ENCODE results near the gene MOB3B. TPM values are rescaled to one million over a fixed set of nuclear protein-coding genes. Genes with fewer than 3 reads are reported as not detected.

Gene MOB3B
- total and polyA plus RNA-seq, 2 donors (not counting 1 experiment from before 2014, with no cell fraction given) = under 0.01 to 0.15 TPM

- Histone ChIP-seq H3K9me3 (ENCODE audit: control insufficient read depth, insufficient read depth, low read depth, low read length) (no peaks in the 10 kb centered on the region), H3K4me2 (ENCODE audit: extremely low read depth, insufficient read depth, low read length) (no peak overlapping the region), H2AFZ (ENCODE audit: low read length) (no peak overlapping the region), H3K36me3 (ENCODE audit: control insufficient read depth, insufficient read depth, low read length) (no peaks in the 10 kb centered on the region), H3K4me1 (ENCODE audit: control insufficient read depth, extremely low read depth, insufficient read depth, low read length) (peaks cover 7% of the 10 kb centered on the region), H3K4me3 (replicated peaks in 1 of 4; ENCODE audit: control extremely low read depth in 1 of 4, insufficient read depth in 1 of 4, low read depth in 3 of 4, low read length in 4 of 4) (no peak overlapping the region), H3K27me3 (ENCODE audit: control insufficient read depth, insufficient read depth, low read length) (peaks cover 13% of the 10 kb centered on the region), H4K20me1 (ENCODE audit: control insufficient read depth, extremely low read depth, insufficient read depth, low read length) (no peaks in the 10 kb centered on the region), H3K79me2 (ENCODE audit: control insufficient read depth, insufficient read depth, low read length) (no peaks in the 10 kb centered on the region), H3K27ac (ENCODE audit: insufficient read depth, low read length) (no peak overlapping the region), H3K9ac (ENCODE audit: insufficient read depth, low read length) (no peak overlapping the region)
- DNase-seq (ENCODE audit: low read depth in 2 of 2) = no peak
- TF ChIP-seq EZH2 (IDR thresholded peaks at IDR 0.05; ENCODE audit: low read length, missing control alignments) = no peak
- TF ChIP-seq CTCF (conservative IDR thresholded peaks at IDR 0.05 in 1 of 2, IDR thresholded peaks at IDR 0.05 in 1 of 2; ENCODE audit: low read depth in 1 of 2, low read length in 2 of 2) = no peak
These were observed 1.5 kb upstream of the MOB3B start for GRCh38 chr9:27530915-27531755.

GRCh38 chr9:27528886-27529315 lies 713 bp downstream of the MOB3B start:
- no peak for TF ChIP-seq CTCF (conservative IDR thresholded peaks at IDR 0.05 in 1 of 2, IDR thresholded peaks at IDR 0.05 in 1 of 2; ENCODE audit: low read depth in 1 of 2, low read length in 2 of 2)
- TF ChIP-seq EZH2 (IDR thresholded peaks at IDR 0.05; ENCODE audit: low read length, missing control alignments) = no peak
- Histone ChIP-seq H3K4me1 (ENCODE audit: control insufficient read depth, extremely low read depth, insufficient read depth, low read length) (peaks cover 7% of the 10 kb centered on the region), H4K20me1 (ENCODE audit: control insufficient read depth, extremely low read depth, insufficient read depth, low read length) (no peaks in the 10 kb centered on the region), H3K79me2 (ENCODE audit: control insufficient read depth, insufficient read depth, low read length) (no peaks in the 10 kb centered on the region), H3K4me3 (replicated peaks in 1 of 4; ENCODE audit: control extremely low read depth in 1 of 4, insufficient read depth in 1 of 4, low read depth in 3 of 4, low read length in 4 of 4) (peak overlapping the region; percentile 22 to 75 (median 55)), H3K27me3 (ENCODE audit: control insufficient read depth, insufficient read depth, low read length) (peaks cover 15% of the 10 kb centered on the region), H3K36me3 (ENCODE audit: control insufficient read depth, insufficient read depth, low read length) (no peaks in the 10 kb centered on the region), H3K4me2 (ENCODE audit: extremely low read depth, insufficient read depth, low read length) (peak overlapping the region; percentile 86), H3K27ac (ENCODE audit: insufficient read depth, low read length) (no peak overlapping the region), H3K9ac (ENCODE audit: insufficient read depth, low read length) (no peak overlapping the region), H3K9me3 (ENCODE audit: control insufficient read depth, insufficient read depth, low read depth, low read length) (no peaks in the 10 kb centered on the region), H2AFZ (ENCODE audit: low read length) (peak overlapping the region; percentile 57)
- peak in 1 of 2 donors; percentile 13 for DNase-seq (ENCODE audit: low read depth in 2 of 2)

GRCh38 chr9:27528076-27528885 lies 1.3 kb downstream of the MOB3B start:
- H3K27me3 ChIP-seq (ENCODE audit: control insufficient read depth, insufficient read depth, low read length) = peaks cover 15% of the 10 kb centered on the region
- H3K27ac ChIP-seq (ENCODE audit: insufficient read depth, low read length) = no peak overlapping the region
- H3K36me3 ChIP-seq (ENCODE audit: control insufficient read depth, insufficient read depth, low read length) = no peaks in the 10 kb centered on the region
- H3K9ac ChIP-seq (ENCODE audit: insufficient read depth, low read length) = no peak overlapping the region
- no peaks in the 10 kb centered on the region for H3K9me3 ChIP-seq (ENCODE audit: control insufficient read depth, insufficient read depth, low read depth, low read length)
- no peaks in the 10 kb centered on the region for H3K79me2 ChIP-seq (ENCODE audit: control insufficient read depth, insufficient read depth, low read length)
- no peaks in the 10 kb centered on the region for H4K20me1 ChIP-seq (ENCODE audit: control insufficient read depth, extremely low read depth, insufficient read depth, low read length)
- peaks cover 7% of the 10 kb centered on the region for H3K4me1 ChIP-seq (ENCODE audit: control insufficient read depth, extremely low read depth, insufficient read depth, low read length)
- peak overlapping the region; percentile 57 for H2AFZ ChIP-seq (ENCODE audit: low read length)
- DNase-seq (ENCODE audit: low read depth in 2 of 2) = peak; percentile 59 to 70
- TF ChIP-seq CTCF (conservative IDR thresholded peaks at IDR 0.05 in 1 of 2, IDR thresholded peaks at IDR 0.05 in 1 of 2; ENCODE audit: low read depth in 1 of 2, low read length in 2 of 2) (no peak), EZH2 (IDR thresholded peaks at IDR 0.05; ENCODE audit: low read length, missing control alignments) (no peak)
- peak overlapping the region; percentile 22 to 75 (median 55) for H3K4me3 ChIP-seq (replicated peaks in 1 of 4; ENCODE audit: control extremely low read depth in 1 of 4, insufficient read depth in 1 of 4, low read depth in 3 of 4, low read length in 4 of 4)
- H3K4me2 ChIP-seq (ENCODE audit: extremely low read depth, insufficient read depth, low read length) = peak overlapping the region; percentile 86
